HEK293T (cell line): ENCODE results near the gene HTATSF1.

Experiments used
- ARNT ChIP-seq: fragments of 450-650 bp; IDR thresholded peaks from 2 replicates; pipeline ENCODE4 v1.6.1; 2017; ENCODE audit warnings: mild to moderate bottlenecking
- BHLHE40 ChIP-seq: fragments of 450-650 bp; IDR thresholded peaks from 2 replicates; pipeline ENCODE4 v1.6.1; 2016; ENCODE audit warnings: mild to moderate bottlenecking, moderate library complexity, borderline replicate concordance
- CTBP1 ChIP-seq: fragments of 450-650 bp; IDR thresholded peaks from 2 replicates; pipeline ENCODE4 v1.6.1; 2016; ENCODE audit warnings: borderline replicate concordance
- ELF4 ChIP-seq: fragments of 450-650 bp; IDR thresholded peaks from 2 replicates; pipeline ENCODE4 v1.6.1; 2017; ENCODE audit warnings: antibody characterized with exemption
- FOXA1 ChIP-seq: fragments of 450-650 bp; IDR thresholded peaks from 2 replicates; pipeline ENCODE4 v1.6.1; 2016; ENCODE audit warnings: mild to moderate bottlenecking
- FOXK2 ChIP-seq: fragments of 450-650 bp; IDR thresholded peaks from 2 replicates; pipeline ENCODE4 v1.6.1; 2016; ENCODE audit warnings: mild to moderate bottlenecking
- FOXM1 ChIP-seq: fragments of 450-650 bp; IDR thresholded peaks from 2 replicates; pipeline ENCODE4 v1.6.1; 2017; ENCODE audit warnings: mild to moderate bottlenecking, borderline replicate concordance
- L3MBTL2 ChIP-seq: fragments of 450-650 bp; conservative IDR thresholded peaks from 2 replicates; pipeline ENCODE4 v1.6.1; 2016; ENCODE audit warnings: mild to moderate bottlenecking
- LEF1 ChIP-seq: fragments of 450-650 bp; IDR thresholded peaks from 2 replicates; pipeline ENCODE4 v1.6.1; 2017; ENCODE audit warnings: mild to moderate bottlenecking, borderline replicate concordance
- NFRKB ChIP-seq: fragments of 450-650 bp; IDR thresholded peaks from 2 replicates; pipeline ENCODE4 v1.6.1; 2016; ENCODE audit warnings: mild to moderate bottlenecking, moderate library complexity
- SP1 ChIP-seq: fragments of 450-650 bp; IDR thresholded peaks from 2 replicates; pipeline ENCODE4 v1.6.1; 2017
- SUZ12 ChIP-seq: fragments of 450-650 bp; IDR thresholded peaks from 2 replicates; pipeline ENCODE4 v1.6.1; 2016; ENCODE audit warnings: mild to moderate bottlenecking
- TARDBP ChIP-seq: fragments of 450-650 bp; IDR thresholded peaks from 2 replicates; pipeline ENCODE4 v1.6.1; 2016
- TF ChIP-seq, protein P1 (sequence below): fragments of 450-650 bp; IDR thresholded peaks from 2 replicates; pipeline ENCODE4 v1.6.1; 2016

DNA sequence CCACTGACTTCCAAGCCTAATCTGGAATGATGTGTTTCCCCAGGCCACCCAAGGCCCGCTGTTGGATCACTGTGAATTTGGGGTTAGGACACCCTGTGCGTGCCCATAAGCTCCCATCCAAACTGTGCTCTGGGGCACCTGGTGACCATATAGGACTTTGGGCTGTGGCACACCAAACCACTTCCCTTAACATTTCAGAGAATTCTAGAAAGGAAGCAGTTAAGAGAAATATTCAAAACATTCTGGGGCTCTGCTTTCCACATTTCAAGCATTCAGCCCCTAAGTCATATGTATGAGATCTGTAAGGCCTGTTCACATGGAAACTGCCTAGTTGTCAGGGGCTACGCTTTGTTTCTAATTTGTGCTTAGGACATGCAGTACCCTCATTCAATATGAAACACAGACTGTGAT, 49.0 kb downstream of the HTATSF1 start:
- TF ChIP-seq ARNT, result no peak
- TF ChIP-seq, protein P1, sequence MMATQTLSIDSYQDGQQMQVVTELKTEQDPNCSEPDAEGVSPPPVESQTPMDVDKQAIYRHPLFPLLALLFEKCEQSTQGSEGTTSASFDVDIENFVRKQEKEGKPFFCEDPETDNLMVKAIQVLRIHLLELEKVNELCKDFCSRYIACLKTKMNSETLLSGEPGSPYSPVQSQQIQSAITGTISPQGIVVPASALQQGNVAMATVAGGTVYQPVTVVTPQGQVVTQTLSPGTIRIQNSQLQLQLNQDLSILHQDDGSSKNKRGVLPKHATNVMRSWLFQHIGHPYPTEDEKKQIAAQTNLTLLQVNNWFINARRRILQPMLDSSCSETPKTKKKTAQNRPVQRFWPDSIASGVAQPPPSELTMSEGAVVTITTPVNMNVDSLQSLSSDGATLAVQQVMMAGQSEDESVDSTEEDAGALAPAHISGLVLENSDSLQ, result no peak
- TF ChIP-seq SP1, result no peak
- TF ChIP-seq ELF4, result no peak
- TF ChIP-seq FOXM1, result no peak
- TF ChIP-seq FOXA1, result no peak
- no peak for TF ChIP-seq CTBP1
- no peak for TF ChIP-seq SUZ12
- no peak for TF ChIP-seq BHLHE40
- no peak for TF ChIP-seq TARDBP
- TF ChIP-seq L3MBTL2, result no peak
- no peak for TF ChIP-seq LEF1
- TF ChIP-seq NFRKB, result no peak
- no peak for TF ChIP-seq FOXK2
